GM18508 (cell line): ENCODE results near the gene APC2.
"Not testable (repeated sequence)": the region's sequence is repeated elsewhere in the genome, so short reads cannot be mapped to it uniquely, and the experiment has no call there.

Experiments used
- ATAC-seq: cut with Tn5 transposase; IDR thresholded peaks from one replicate; pipeline ENCODE4 v1.9.1; 2021; ENCODE audit warnings: moderate number of reproducible peaks; ENCODE audit not compliant: insufficient read depth, unreplicated experiment

The APC2 gene

GRCh38 chr19:1505991-1506881, 56.3 kb downstream of the APC2 start:
- ATAC-seq = no peak

- no peak for ATAC-seq
Measured at GRCh38 chr19:1507192-1507660, 57.3 kb downstream of the APC2 start.

GRCh38 chr19:1507763-1508506, 58.0 kb downstream of the APC2 start:
- ATAC-seq = no peak

- no peak for ATAC-seq
Measured at GRCh38 chr19:1508507-1508856, 58.6 kb downstream of the APC2 start.

GRCh38 chr19:1509602-1510441, 59.9 kb downstream of the APC2 start:
- no peak for ATAC-seq

- no peak for ATAC-seq
Measured at GRCh38 chr19:1510442-1510806, 60.5 kb downstream of the APC2 start.

- no peak for ATAC-seq
Measured at GRCh38 chr19:1510807-1511206, 60.9 kb downstream of the APC2 start.

GRCh38 chr19:1511318-1512317, 61.7 kb downstream of the APC2 start:
- ATAC-seq = no peak

- no peak for ATAC-seq
Measured at GRCh38 chr19:1512671-1513498, 63.0 kb downstream of the APC2 start, which contains the start of gene ADAMTSL5. Gene ADAMTSL5, minus strand, starts transcription at chr19:1513019. Its CDS starts 2,076 bp downstream, at chr19:1510943.

GRCh38 chr19:1513499-1514294, 63.8 kb downstream of the APC2 start:
- no peak for ATAC-seq

- no peak for ATAC-seq
Measured at GRCh38 chr19:1514295-1514661, 64.4 kb downstream of the APC2 start.

GRCh38 chr19:1514986-1515721, 65.2 kb downstream of the APC2 start:
- ATAC-seq = no peak

GRCh38 chr19:1516395-1516753, 66.5 kb downstream of the APC2 start:
- no peak for ATAC-seq

- ATAC-seq = no peak
Measured at GRCh38 chr19:1518471-1518870, 68.5 kb downstream of the APC2 start.

GRCh38 chr19:1519802-1520201, 69.9 kb downstream of the APC2 start:
- ATAC-seq = not testable (repeated sequence)

GRCh38 chr19:1520203-1520780, 70.4 kb downstream of the APC2 start:
- no peak for ATAC-seq

- ATAC-seq = no peak
Measured at GRCh38 chr19:1521636-1522035, 71.7 kb downstream of the APC2 start.
